Panc1 (cell line): Measurements from ENCODE around the gene SUN1. TPM values are rescaled to one million over a fixed set of nuclear protein-coding genes. Genes with fewer than 3 reads are reported as not detected.
A peak's percentile ranks its signal among the peaks of the same experiment; 100 is the strongest.

Experiments used
- ATAC-seq: fragments of 200-7000 bp; cut with Tn5 transposase; 2 replicates; pipeline ENCODE4 v1.9.1; 2020; ENCODE audit warnings: mild to moderate bottlenecking, moderate library complexity
- BruUV-seq: library from RNA; stranded (reverse); fragments of 400-500 nt; replicated peaks from 2 replicates; lab custom pipeline; 2021; lab: Mats Ljungman, UMichigan
- CTCF ChIA-PET: fragments of 300-600 bp; sonication (Branson Sonifier 250); formaldehyde crosslinking; loops from one replicate; lab custom pipeline; 2022; ENCODE audit warnings: antibody characterized with exemption; lab: Charles Lee
- POLR2A ChIA-PET: fragments of 300-600 bp; sonication (Branson Sonifier 250); formaldehyde crosslinking; loops from one replicate; lab custom pipeline; 2022; ENCODE audit warnings: antibody characterized with exemption; lab: Charles Lee
- DNase-seq: peaks from one replicate; pipeline ENCODE4 v3.0.0-alpha.2; 2010; ENCODE audit warnings: low read depth, low spot score
- H3K27ac ChIP-seq: 2 replicates; pipeline ENCODE4 v1.5.1; 2011; ENCODE audit warnings: mild to moderate bottlenecking, low read length, inconsistent platforms
- H3K27me3 ChIP-seq: fragments of 200-500 bp; sonication (Bioruptor generic); 2 replicates; pipeline ENCODE4 v1.6.0; 2014; ENCODE audit warnings: low read length, inconsistent platforms; ENCODE audit not compliant: control insufficient read depth, insufficient read depth
- H3K36me3 ChIP-seq: fragments of 200-500 bp; sonication (Bioruptor generic); 2 replicates; pipeline ENCODE4 v1.5.1; 2014; ENCODE audit warnings: inconsistent platforms, mild to moderate bottlenecking, low read length, moderate library complexity; ENCODE audit not compliant: control insufficient read depth, insufficient read depth
- H3K4me1 ChIP-seq: 2 replicates; pipeline ENCODE4 v1.5.1; 2011; ENCODE audit warnings: inconsistent platforms, mild to moderate bottlenecking, low read length, moderate library complexity; ENCODE audit not compliant: control insufficient read depth, insufficient read depth
- H3K4me3 ChIP-seq, 2 experiments: 2 replicates each; pipeline ENCODE4 v1.5.1; 2011 to 2012; ENCODE audit warnings: low read depth in 2 of 2, low read length in 2 of 2, mild to moderate bottlenecking in 2 of 2, inconsistent platforms in 1 of 2, moderate library complexity in 1 of 2
- H3K9me3 ChIP-seq: fragments of 200-500 bp; sonication (Bioruptor generic); 2 replicates; pipeline ENCODE4 v1.5.1; 2014; ENCODE audit warnings: low read depth, mild to moderate bottlenecking, inconsistent platforms, low read length, moderate library complexity; ENCODE audit not compliant: control insufficient read depth, insufficient read depth
- CTCF ChIP-seq: fragments of 450-650 bp; IDR thresholded peaks from 2 replicates; pipeline ENCODE4 v1.5.1; 2017; ENCODE audit warnings: mild to moderate bottlenecking
- POLR2AphosphoS5 ChIP-seq: IDR thresholded peaks from 2 replicates; pipeline ENCODE4 v1.6.1; 2012; ENCODE audit warnings: mild to moderate bottlenecking, low read depth, low read length, moderate library complexity
- SIN3A ChIP-seq: IDR thresholded peaks from 2 replicates; pipeline ENCODE4 v1.6.1; 2012; ENCODE audit warnings: low read depth, mild to moderate bottlenecking, low read length, moderate library complexity, borderline replicate concordance; ENCODE audit not compliant: insufficient read depth
- TCF7L2 ChIP-seq: IDR thresholded peaks from 2 replicates; pipeline ENCODE4 v1.6.1; 2011; ENCODE audit warnings: mild to moderate bottlenecking, low read depth, low read length, inconsistent platforms
- in situ Hi-C: cut with HindIII; loops from 2 replicates; pipeline ENCODE4 v1.10.0; 2016; ENCODE audit warnings: low sequenced_read_pairs, low pct_unique_long_range_greater_than_20kb
- intact Hi-C: fragments of 100-400 bp; cut with micrococcal nuclease; formaldehyde crosslinking; loops from one replicate; pipeline ENCODE4 v1.10.0; 2022; ENCODE audit not compliant: unreplicated experiment
- total RNA-seq: library from RNA; stranded (reverse); gene quantifications from one replicate; pipeline ENCODE4 v1.2.1, GENCODE V29; 2021; ENCODE audit not compliant: unreplicated experiment
- TF ChIP-seq, protein P1 (sequence below), 2 experiments: IDR thresholded peaks; 2 replicates each; pipeline ENCODE4 v1.6.1; 2011 to 2012; ENCODE audit warnings: low read depth in 2 of 2, control low read depth in 1 of 2, low read length in 1 of 2, mild to moderate bottlenecking in 1 of 2, moderate library complexity in 1 of 2; ENCODE audit not compliant: insufficient read depth in 1 of 2

The SUN1 gene
- total RNA-seq, 1 experiment from 2014 or later, result 244 TPM

- intact Hi-C loops (loop anchor here (5.0 kb wide), 1 partner anchor 87 kb away; no protein-coding TSS in a partner anchor), in situ Hi-C loops (no loop called here)
- H3K36me3 ChIP-seq, result peaks cover 5% of the 10 kb centered on the region
- CTCF ChIA-PET, result interaction anchor here (0.5 to 1.2 kb wide), 4 partner anchors 27 to 178 kb away, joined by 3 to 10 read pairs (median 4); no protein-coding TSS in a partner anchor
- no peak overlapping the region for H3K4me3 ChIP-seq
- peak overlapping the region; percentile 81 for H3K27ac ChIP-seq
- DNase-seq, result no peak
- peaks cover 22% of the 10 kb centered on the region for H3K4me1 ChIP-seq
- TF ChIP-seq, protein P1, sequence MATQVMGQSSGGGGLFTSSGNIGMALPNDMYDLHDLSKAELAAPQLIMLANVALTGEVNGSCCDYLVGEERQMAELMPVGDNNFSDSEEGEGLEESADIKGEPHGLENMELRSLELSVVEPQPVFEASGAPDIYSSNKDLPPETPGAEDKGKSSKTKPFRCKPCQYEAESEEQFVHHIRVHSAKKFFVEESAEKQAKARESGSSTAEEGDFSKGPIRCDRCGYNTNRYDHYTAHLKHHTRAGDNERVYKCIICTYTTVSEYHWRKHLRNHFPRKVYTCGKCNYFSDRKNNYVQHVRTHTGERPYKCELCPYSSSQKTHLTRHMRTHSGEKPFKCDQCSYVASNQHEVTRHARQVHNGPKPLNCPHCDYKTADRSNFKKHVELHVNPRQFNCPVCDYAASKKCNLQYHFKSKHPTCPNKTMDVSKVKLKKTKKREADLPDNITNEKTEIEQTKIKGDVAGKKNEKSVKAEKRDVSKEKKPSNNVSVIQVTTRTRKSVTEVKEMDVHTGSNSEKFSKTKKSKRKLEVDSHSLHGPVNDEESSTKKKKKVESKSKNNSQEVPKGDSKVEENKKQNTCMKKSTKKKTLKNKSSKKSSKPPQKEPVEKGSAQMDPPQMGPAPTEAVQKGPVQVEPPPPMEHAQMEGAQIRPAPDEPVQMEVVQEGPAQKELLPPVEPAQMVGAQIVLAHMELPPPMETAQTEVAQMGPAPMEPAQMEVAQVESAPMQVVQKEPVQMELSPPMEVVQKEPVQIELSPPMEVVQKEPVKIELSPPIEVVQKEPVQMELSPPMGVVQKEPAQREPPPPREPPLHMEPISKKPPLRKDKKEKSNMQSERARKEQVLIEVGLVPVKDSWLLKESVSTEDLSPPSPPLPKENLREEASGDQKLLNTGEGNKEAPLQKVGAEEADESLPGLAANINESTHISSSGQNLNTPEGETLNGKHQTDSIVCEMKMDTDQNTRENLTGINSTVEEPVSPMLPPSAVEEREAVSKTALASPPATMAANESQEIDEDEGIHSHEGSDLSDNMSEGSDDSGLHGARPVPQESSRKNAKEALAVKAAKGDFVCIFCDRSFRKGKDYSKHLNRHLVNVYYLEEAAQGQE (IDR thresholded peaks at IDR 0.05; ENCODE audit: insufficient read depth in 1 of 2, low read depth in 2 of 2, low read length in 1 of 2), result no peak
- TF ChIP-seq SIN3A, result no peak
- TF ChIP-seq TCF7L2, result no peak
- TF ChIP-seq CTCF, result no peak
- TF ChIP-seq POLR2AphosphoS5, result no peak
- POLR2A ChIA-PET, result no interaction called here
- no peaks in the 10 kb centered on the region for H3K9me3 ChIP-seq
- no peak for ATAC-seq
- no peaks in the 10 kb centered on the region for H3K27me3 ChIP-seq
- no TSS peak for BruUV-seq
Observed at GRCh38 chr7:874031-874749, 41.9 kb downstream of the SUN1 start.

DNA sequence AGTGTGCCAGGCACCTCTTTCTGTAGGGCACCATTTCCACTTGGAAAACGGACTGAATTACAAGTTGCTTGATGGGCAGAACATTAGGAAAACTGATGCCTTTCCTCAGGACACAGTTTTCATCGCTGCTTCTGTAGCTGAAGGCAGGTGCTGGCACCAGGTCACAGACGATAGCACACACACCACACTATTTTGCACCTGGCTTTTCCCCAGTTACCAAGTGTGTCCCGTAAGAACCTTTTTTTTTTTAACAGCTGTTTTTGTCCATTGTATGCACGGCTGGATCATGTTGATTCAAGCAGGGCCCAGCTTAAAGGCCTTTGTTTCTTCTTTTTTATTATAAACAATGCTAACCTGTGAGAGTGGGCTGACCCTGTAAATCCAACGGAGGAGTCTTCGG, 42.8 kb downstream of the SUN1 start:
- DNase-seq (no peak), ATAC-seq (no peak)
- ChIA-PET POLR2A (no interaction called here), CTCF (no interaction called here)
- peak overlapping the region; percentile 85 for H3K27ac ChIP-seq
- H3K4me3 ChIP-seq, result no peak overlapping the region
- intact Hi-C loops (no loop called here), in situ Hi-C loops (no loop called here)
- no TSS peak for BruUV-seq
- H3K36me3 ChIP-seq, result no peaks in the 10 kb centered on the region; the same call in none of the 2 replicates
- peaks cover 29% of the 10 kb centered on the region for H3K4me1 ChIP-seq
- TF ChIP-seq TCF7L2 (no peak), SIN3A (no peak), CTCF (no peak), POLR2AphosphoS5 (no peak)
- TF ChIP-seq, protein P1 (IDR thresholded peaks at IDR 0.05; ENCODE audit: insufficient read depth in 1 of 2, low read depth in 2 of 2, low read length in 1 of 2), result no peak
- H3K27me3 ChIP-seq, result no peaks in the 10 kb centered on the region
- no peaks in the 10 kb centered on the region for H3K9me3 ChIP-seq
